NCI-H2227 treated with DMSO at 0.1 percent for 48 hours (cell line): Measurements from ENCODE around the gene PJA1.

ENCODE experiments used
- DNase-seq: peaks from one replicate; lab custom pipeline; 2025; lab: John Stamatoyannopoulos, UW

Gene PJA1

GRCh38 chrX:69165087-69165651, at the start of gene PJA1:
TSS of gene PJA1 (minus strand) at chrX:69165453. CDS start at chrX:69163073, 2,380 bp downstream.
- peak; percentile 90 for DNase-seq

GRCh38 chrX:69214463-69214862, 49.2 kb upstream of the PJA1 start:
- DNase-seq, result no peak

GRCh38 chrX:69211701-69212100, 46.4 kb upstream of the PJA1 start:
- DNase-seq, result no peak

- DNase-seq, result no peak
These were observed 45.3 kb upstream of the PJA1 start for GRCh38 chrX:69210581-69210980.

DNA sequence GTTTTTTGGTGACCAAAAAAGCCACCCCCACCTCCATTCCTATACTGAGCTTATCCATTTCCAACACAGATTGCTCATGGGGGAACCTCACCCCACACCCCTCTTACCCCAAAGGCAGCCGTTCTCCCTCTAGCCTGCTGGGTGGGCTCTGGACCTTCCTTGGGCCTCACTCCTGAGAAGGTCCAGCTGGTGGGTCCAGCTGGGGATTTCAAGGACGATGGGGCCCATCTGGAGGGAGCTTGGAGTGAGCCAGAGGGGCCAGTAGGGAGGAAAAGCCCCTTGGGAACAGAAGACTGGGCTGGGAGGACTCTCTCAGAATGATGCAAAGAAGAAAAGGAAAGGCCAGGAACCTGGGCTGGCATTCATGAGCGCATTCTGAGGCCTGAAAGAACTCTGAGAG, 42.0 kb upstream of the PJA1 start:
- no peak for DNase-seq

- DNase-seq, result no peak
These were observed 38.4 kb upstream of the PJA1 start for GRCh38 chrX:69203638-69204037.

GRCh38 chrX:69197690-69198089, 32.4 kb upstream of the PJA1 start:
- no peak for DNase-seq

GRCh38 chrX:69196666-69197065, 31.4 kb upstream of the PJA1 start:
- no peak for DNase-seq

DNA sequence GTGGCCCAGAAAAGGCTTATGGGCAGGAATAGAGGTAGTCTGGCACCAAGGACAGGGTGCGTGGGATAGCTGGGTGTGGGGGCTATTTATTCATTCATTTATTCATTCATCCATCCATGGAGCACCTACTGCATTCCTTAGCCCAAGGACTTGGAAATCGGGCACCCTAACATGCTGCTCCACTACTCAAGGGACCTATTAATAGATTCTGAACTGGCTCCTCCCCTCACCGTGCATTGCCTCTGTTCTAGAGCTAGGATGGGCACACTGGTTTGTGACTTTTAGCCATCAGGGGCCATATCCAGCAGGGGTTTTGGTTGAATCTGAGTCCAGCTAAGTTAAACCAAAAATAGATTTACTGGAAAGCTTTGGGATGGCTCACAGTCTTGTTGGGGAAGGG, 30.6 kb upstream of the PJA1 start:
- DNase-seq, result no peak

DNA sequence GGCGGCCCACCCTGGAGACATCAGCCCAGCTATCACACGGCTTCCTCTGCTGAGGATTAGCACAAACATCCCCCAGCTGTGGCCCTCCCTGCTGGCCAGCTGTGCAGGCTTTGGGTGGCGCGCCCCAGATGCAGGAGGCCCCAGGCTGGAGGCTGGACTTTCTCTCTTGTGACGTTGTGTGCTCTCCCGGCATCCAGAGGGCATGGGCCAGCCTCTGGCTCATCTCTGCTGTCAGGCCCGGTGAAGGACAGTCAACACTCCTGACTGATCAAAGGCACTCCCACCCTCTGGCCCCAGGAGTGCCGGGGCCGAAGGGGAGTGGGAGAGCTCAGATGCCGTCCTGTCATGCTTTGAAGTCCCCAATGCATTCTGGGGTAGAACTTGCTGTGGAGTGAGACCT, 29.9 kb upstream of the PJA1 start:
- DNase-seq, result no peak

- DNase-seq, result no peak
These were observed 27.4 kb upstream of the PJA1 start for GRCh38 chrX:69192603-69193002.

DNA sequence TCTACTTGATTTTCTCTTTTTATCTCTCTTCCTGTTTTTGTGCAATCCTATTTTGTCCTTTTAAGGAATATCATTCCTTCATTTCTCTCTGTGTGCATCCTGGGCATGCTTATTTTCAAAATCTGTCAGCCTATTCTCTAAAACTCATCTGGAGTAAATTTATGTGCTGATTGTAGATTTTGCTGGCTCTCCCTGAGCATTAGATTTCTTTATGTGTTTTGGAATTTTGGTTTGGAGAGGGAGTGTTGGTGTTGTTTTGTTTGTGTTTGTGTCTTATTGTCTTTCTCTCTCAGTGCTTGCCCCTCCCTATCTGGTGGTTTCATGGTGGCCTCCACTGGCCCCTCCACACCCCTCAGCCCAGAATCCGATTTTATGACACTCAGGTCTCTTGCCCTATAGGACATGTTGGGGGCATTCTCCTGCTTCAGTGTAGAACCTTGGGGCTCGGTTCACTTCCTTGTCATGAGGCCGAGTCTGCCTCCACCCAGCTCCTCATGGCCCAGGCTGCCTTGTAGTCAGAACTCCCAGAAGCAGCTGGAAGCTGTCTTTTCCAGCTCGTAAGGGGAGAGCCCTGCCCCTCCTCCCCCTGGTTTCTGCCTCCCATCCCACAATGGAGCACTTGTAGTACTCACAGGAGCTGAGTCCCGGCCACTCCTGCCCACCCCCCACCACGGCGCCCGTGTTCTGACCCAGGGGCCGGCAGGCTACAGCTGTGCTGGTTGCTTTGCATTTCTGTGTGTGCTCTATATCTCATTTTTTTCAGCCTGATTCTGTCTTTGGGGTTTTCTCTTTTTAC, 24.5 kb upstream of the PJA1 start:
- no peak for DNase-seq

DNA sequence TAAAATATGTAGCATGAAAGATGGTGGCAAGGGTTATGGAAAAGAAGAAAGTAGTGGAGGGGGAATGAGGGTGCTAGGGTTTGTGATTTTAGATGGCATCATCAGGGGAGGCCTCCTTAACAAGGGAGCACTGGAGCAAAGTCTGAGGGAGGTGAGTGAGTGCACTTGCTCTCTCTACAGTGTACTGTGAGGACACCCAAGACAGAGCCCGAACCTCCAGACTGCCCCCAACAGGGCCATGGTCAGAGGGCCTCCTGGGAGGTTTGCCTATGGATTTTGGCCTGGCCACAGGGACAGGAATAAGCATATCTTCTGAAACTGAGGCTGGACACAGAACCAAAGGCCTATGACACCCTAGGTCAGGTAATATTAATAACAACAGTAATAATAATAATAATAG, 21.4 kb upstream of the PJA1 start:
- no peak for DNase-seq

GRCh38 chrX:69185886-69186285, 20.6 kb upstream of the PJA1 start:
- no peak for DNase-seq

- no peak for DNase-seq
These were observed 19.9 kb upstream of the PJA1 start for GRCh38 chrX:69185141-69185540.

GRCh38 chrX:69182818-69183380, 17.6 kb upstream of the PJA1 start:
- no peak for DNase-seq

DNA sequence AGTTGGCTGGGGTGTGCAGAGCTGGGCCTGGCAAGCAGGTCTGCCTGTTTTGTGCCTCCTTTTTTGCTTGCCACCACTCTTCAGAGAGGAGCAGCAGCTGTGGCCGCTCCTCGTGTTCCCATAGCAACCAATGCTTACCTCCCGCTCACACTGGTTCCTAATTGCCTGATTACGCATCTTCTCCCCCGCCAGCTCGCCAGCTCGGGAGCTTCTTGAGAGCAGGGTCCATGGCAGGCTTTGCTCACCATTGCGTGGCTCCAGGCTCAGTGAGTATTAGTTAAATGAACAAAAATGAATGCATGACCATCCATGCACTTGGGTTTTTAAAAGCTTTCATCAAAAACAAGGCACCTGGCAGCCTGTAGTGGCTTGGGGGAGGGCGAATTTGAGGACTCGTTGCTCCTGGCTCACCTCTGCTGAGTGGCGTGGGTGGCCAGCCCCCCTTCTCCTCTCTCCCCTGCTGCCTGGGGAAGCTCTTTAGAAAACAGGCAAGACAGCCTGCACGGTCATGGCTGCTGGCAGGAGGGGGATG, 14.2 kb upstream of the PJA1 start:
- DNase-seq, result peak; percentile 96

DNA sequence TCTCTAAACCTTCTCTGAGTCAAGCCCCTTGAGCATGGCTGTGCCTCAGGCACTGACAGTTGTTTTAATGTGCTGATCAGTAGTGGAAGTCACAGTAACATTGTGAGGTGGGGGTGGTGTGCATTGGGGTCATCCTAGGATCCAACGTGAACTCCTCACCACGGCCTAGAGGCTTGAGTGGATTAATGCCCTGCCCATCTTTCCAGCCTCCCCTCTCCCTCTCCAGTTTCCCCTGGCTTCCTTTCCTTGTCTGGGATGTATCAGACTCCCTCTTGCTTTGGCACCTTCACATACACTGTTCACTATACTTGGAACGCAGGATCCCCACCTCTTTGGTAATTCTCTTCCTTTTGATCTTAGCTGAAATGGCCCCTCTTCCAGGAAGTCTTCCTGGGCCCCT, 13.3 kb upstream of the PJA1 start:
- DNase-seq, result no peak

DNA sequence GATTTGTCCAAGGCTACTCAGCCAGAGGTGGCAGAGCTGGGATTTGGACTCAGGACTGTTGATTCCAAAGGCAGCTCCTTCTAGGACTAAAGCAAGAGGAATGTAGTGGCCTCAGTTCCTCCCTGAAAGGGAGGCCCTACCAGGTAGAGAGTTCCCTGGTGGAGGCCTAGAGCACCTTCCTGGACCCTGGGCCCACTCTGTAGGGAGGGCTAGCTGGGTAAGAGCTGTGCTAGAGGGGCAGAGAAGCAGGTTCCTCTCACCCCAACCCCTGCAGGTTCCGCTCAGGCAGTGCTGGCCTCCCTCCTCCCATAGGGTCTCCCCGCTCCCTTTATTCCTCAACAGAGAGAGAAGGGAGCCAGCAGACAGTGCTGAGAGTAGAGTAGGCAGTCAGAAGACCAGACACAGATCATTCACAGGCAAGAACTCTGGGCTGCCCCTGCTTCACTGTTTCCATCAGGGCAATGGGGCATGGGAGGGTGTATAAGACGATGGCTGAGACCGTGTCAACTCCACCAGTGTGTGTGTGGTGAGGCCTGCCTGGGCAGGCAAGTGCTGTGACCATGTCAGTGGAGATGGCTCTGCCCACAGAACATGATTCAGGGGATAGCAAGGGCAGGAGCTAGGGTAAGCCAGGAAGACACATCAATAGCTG, 12.4 kb upstream of the PJA1 start:
- DNase-seq, result no peak

GRCh38 chrX:69176053-69176452, 10.8 kb upstream of the PJA1 start:
- DNase-seq, result no peak

- DNase-seq, result peak; percentile 15
These were observed 8.7 kb upstream of the PJA1 start for GRCh38 chrX:69173906-69174305.

- no peak for DNase-seq
These were observed 7.7 kb upstream of the PJA1 start for GRCh38 chrX:69172937-69173336.

DNA sequence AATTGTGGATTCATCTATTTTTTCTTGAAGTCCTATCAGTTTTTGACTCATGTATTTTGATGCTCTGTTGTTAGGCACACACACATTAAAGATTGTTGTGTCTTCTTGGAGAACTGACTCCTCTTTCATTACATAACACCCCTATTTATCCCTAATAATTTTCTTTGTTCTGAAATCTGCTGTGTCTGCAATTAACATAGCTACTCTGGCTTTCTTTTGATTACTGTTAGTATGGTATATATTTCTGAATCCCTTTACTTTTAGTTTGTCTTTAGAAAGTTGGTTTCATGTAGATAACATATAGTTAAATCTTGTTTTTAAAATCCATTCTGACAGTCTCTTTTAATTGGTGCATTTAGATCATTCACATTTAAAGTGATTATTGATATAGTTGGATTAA, 5.1 kb upstream of the PJA1 start:
- no peak for DNase-seq
